Measurements from ENCODE around the gene LLGL2. TPM values are rescaled to one million over a fixed set of nuclear protein-coding genes. Genes with fewer than 3 reads are reported as not detected.
"Not testable (repeated sequence)": the region's sequence is repeated elsewhere in the genome, so short reads cannot be mapped to it uniquely, and the experiment has no call there.

LLGL2 gene
- total RNA-seq, 1 experiment from 2014 or later, result 19.8 TPM

DNA sequence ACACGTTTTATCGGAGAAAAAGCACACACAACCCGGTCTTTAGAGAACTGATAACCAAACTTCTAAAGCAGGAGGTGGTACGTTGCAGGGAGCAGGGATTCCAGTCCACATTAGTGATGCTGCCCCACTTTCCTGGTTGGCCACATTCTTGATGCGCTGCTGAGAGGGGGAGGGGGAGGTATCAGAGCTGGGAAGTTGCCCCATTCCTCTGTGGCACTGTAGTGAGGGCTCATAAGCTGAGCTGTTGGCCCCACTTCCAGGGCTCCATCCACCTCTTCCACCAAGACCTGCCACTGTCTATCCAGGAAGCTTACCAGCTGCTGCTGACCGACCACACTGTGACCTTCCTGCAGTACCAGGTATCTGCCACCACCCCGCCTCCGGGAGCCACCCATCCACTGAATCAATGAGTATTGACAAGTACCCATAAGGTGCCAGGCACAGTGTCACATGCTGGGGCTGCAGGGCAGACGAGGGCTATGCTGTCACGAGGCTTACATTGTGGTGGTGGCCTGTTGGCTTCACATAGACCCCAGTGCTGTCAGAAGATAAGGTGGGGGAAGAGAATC is 8.1 kb upstream of the LLGL2 start:
- no peak for DNase-seq (ENCODE audit: unreplicated experiment)
- no peak overlapping the region for H3K27ac Mint-ChIP-seq (ENCODE audit: low read depth, unreplicated experiment)
- intact Hi-C loops (cut with micrococcal nuclease), result loop anchor here (2.0 kb wide), 2 partner anchors 71 to 243 kb away; no protein-coding TSS in a partner anchor
- H3K36me3 Mint-ChIP-seq (ENCODE audit: insufficient read depth, unreplicated experiment), result peaks cover 54% of the 10 kb centered on the region
- CTCF ChIA-PET, result interaction anchor here (0.5 to 1.6 kb wide), 9 partner anchors 7 to 356 kb away, joined by 3 to 12 read pairs (median 4); partner anchors contain the start of gene LLGL2
- H3K27me3 Mint-ChIP-seq (ENCODE audit: insufficient read depth, unreplicated experiment), result no peaks in the 10 kb centered on the region
- peak overlapping the region; percentile 81 for H3K4me3 Mint-ChIP-seq (ENCODE audit: unreplicated experiment)
- BruUV-seq (replicated peaks), result no TSS peak
- TF ChIP-seq, protein P1, sequence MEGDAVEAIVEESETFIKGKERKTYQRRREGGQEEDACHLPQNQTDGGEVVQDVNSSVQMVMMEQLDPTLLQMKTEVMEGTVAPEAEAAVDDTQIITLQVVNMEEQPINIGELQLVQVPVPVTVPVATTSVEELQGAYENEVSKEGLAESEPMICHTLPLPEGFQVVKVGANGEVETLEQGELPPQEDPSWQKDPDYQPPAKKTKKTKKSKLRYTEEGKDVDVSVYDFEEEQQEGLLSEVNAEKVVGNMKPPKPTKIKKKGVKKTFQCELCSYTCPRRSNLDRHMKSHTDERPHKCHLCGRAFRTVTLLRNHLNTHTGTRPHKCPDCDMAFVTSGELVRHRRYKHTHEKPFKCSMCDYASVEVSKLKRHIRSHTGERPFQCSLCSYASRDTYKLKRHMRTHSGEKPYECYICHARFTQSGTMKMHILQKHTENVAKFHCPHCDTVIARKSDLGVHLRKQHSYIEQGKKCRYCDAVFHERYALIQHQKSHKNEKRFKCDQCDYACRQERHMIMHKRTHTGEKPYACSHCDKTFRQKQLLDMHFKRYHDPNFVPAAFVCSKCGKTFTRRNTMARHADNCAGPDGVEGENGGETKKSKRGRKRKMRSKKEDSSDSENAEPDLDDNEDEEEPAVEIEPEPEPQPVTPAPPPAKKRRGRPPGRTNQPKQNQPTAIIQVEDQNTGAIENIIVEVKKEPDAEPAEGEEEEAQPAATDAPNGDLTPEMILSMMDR (IDR thresholded peaks at IDR 0.05; ENCODE audit: unreplicated experiment), result no peak
- H3K9me3 Mint-ChIP-seq (ENCODE audit: unreplicated experiment), result no peaks in the 10 kb centered on the region
- H3K4me1 Mint-ChIP-seq (ENCODE audit: insufficient read depth, unreplicated experiment), result peaks cover 11% of the 10 kb centered on the region
- POLR2A ChIA-PET, result interaction anchor here (0.6 to 2.5 kb wide), 5 partner anchors 9 to 379 kb away, joined by 3 to 54 read pairs (median 9); partner anchors contain the start of genes GGA3, LLGL2, MRPS7 and TMEM94

DNA sequence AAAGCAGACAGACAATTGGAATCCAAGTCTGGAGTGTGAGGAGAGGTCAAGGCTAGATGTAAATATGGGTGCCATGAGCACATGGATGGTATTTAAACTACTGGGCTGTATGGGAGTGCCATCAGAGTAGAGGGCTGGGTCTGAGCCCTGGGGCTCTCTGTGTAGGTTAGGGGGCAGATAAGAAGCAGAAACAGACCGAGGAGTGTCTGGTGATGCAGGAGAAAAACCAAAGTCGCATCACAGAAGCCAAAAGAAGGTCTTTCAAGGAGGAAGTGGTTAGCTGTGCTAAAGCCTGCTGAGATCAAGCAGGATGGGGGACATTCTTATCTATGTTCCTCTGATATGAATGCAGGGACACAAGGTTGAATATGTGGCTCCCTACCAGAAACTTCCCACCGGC is 7.3 kb upstream of the LLGL2 start:
- H3K27ac Mint-ChIP-seq (ENCODE audit: low read depth, unreplicated experiment), result no peak overlapping the region
- peaks cover 11% of the 10 kb centered on the region for H3K4me1 Mint-ChIP-seq (ENCODE audit: insufficient read depth, unreplicated experiment)
- H3K27me3 Mint-ChIP-seq (ENCODE audit: insufficient read depth, unreplicated experiment), result no peaks in the 10 kb centered on the region
- TF ChIP-seq, protein P1 (IDR thresholded peaks at IDR 0.05; ENCODE audit: unreplicated experiment), result no peak
- intact Hi-C loops (cut with micrococcal nuclease), result no loop called here
- H3K9me3 Mint-ChIP-seq (ENCODE audit: unreplicated experiment), result no peaks in the 10 kb centered on the region
- peaks cover 59% of the 10 kb centered on the region for H3K36me3 Mint-ChIP-seq (ENCODE audit: insufficient read depth, unreplicated experiment)
- H3K4me3 Mint-ChIP-seq (ENCODE audit: unreplicated experiment), result peak overlapping the region; percentile 81
- DNase-seq (ENCODE audit: unreplicated experiment), result no peak
- ChIA-PET CTCF (interaction anchor here (0.6 to 1.3 kb wide), 5 partner anchors 12 to 115 kb away, joined by 3 to 7 read pairs (median 3); partner anchors contain the start of gene SMIM5), POLR2A (interaction anchor here (1.1 kb wide), 1 partner anchor 81 kb away, joined by 5 read pairs; no protein-coding TSS in a partner anchor)
- BruUV-seq (replicated peaks), result no TSS peak

DNA sequence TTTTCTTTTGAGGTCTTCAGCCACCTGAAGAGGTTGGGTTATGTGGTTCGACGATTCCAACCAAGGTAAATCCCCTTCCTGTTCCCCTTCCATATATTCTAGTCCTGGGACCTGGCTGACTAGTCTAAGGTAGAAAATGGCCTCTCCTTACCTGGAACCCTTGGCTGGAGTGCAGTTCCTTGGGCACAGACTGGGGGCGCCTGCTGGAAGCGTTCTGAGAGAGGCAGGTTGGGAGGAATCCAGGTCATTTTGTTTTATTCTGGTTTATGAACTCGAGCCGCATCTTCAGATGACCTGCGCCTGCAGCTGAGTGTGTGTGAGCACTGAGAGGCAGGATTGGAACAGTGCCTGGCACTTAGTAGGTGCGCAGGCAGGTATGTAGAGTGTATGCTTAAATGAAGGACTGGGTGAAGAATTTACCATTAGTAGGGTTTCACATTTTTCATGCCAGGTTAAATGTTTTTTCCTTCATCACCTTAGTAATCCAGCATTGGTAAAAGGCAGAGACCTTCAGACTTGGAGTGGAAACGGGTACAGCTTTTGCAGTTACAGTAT is 6.4 kb upstream of the LLGL2 start:
- no peak overlapping the region for H3K27ac Mint-ChIP-seq (ENCODE audit: low read depth, unreplicated experiment)
- ChIA-PET POLR2A (interaction anchor here (1.1 kb wide), 1 partner anchor 82 kb away, joined by 5 read pairs; no protein-coding TSS in a partner anchor), CTCF (interaction anchor here (0.7 kb wide), 1 partner anchor 88 kb away, joined by 3 read pairs; no protein-coding TSS in a partner anchor)
- H3K36me3 Mint-ChIP-seq (ENCODE audit: insufficient read depth, unreplicated experiment), result peaks cover 54% of the 10 kb centered on the region
- peaks cover 11% of the 10 kb centered on the region for H3K4me1 Mint-ChIP-seq (ENCODE audit: insufficient read depth, unreplicated experiment)
- DNase-seq (ENCODE audit: unreplicated experiment), result no peak
- no peak overlapping the region for H3K4me3 Mint-ChIP-seq (ENCODE audit: unreplicated experiment)
- no peaks in the 10 kb centered on the region for H3K27me3 Mint-ChIP-seq (ENCODE audit: insufficient read depth, unreplicated experiment)
- intact Hi-C loops (cut with micrococcal nuclease), result no loop called here
- TF ChIP-seq, protein P1 (IDR thresholded peaks at IDR 0.05; ENCODE audit: unreplicated experiment), result no peak
- BruUV-seq (replicated peaks), result no TSS peak
- no peaks in the 10 kb centered on the region for H3K9me3 Mint-ChIP-seq (ENCODE audit: unreplicated experiment)

DNA sequence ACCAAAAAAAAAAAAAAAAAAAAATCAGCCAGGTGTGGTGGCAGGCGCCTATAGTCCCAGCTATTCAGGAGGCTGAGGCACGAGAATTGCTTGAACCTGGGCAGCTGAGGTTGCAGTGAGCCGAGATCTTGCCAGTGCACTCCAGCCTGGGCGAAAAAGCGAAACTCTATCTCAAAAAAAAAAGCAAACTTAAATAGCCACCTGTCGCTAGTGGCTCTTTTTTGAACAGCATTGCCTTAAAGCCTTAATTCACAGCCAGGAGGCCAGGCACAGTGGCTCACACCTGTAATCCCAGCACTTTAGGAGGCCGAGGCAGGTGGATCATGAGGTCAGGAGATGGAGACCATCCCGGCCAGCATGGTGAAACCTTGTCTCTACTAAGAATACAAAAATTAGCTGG is 5.1 kb upstream of the LLGL2 start:
- CTCF ChIA-PET, result interaction anchor here (0.5 to 0.7 kb wide), 2 partner anchors 113 to 346 kb away, joined by 3 read pairs; partner anchors contain the start of gene SMIM5
- intact Hi-C loops (cut with micrococcal nuclease); POLR2A ChIA-PET: not testable (repeated sequence)

More for the DNA sequence above, 5.1 kb upstream of the LLGL2 start:
- BruUV-seq (replicated peaks); H3K4me3 Mint-ChIP-seq (ENCODE audit: unreplicated experiment); H3K27me3 Mint-ChIP-seq (ENCODE audit: insufficient read depth, unreplicated experiment); DNase-seq (ENCODE audit: unreplicated experiment); H3K27ac Mint-ChIP-seq (ENCODE audit: low read depth, unreplicated experiment); H3K9me3 Mint-ChIP-seq (ENCODE audit: unreplicated experiment): not testable (repeated sequence)
- Mint-ChIP-seq H3K36me3 (ENCODE audit: insufficient read depth, unreplicated experiment) (peaks cover 52% of the 10 kb centered on the region), H3K4me1 (ENCODE audit: insufficient read depth, unreplicated experiment) (peaks cover 11% of the 10 kb centered on the region)
